ENCODE data around the gene LPCAT2.

Gene LPCAT2

DNA sequence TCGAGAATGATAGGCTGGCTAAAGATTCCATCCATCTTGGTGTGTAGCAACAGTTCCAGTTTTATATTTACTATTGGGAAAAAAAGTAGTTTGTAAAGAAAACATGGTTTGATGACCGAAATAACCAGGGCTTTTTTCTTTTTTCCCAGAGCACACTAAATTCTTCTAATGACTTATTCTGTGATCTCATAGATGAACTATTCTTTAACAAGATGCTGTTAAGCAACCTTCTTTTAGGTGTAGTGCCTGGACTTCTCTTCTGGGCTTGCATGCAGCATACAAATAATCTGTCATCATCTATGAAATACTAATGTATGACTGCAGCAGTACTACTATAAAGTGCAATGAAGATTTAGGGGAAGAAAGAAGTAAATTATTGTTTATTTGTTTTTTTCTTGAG, 46.6 kb downstream of the LPCAT2 start:
- DNase-seq (ENCODE audit: low spot score), result no peak

- no peak for DNase-seq (ENCODE audit: low spot score)
Observed at GRCh38 chr16:55557186-55557585, 48.3 kb downstream of the LPCAT2 start.

DNA sequence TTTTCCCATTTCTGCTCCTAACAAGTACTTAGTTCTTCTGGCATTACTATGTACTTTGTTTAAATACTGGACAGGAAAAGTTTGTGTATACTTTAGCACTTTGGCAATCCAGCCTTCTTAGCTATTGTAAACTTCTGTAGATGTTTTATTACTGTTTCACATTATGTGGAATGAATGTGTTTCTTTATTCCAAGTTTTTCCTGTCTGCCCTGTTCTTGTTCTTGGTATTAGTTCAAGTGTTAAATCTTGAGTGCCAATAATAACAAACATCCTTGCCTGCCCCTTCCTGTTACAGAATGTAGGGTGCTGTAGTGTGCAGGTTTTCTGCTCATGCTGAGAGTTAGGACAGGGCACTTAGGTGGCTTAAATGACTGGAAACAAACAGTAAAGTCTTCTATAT, 50.4 kb downstream of the LPCAT2 start:
- DNase-seq (ENCODE audit: low spot score), result no peak

GRCh38 chr16:55559933-55560516, 51.2 kb downstream of the LPCAT2 start:
- no peak for DNase-seq (ENCODE audit: low spot score)

GRCh38 chr16:55561319-55561848, 52.5 kb downstream of the LPCAT2 start:
- no peak for DNase-seq (ENCODE audit: low spot score)

GRCh38 chr16:55562936-55563335, 54.1 kb downstream of the LPCAT2 start:
- no peak for DNase-seq (ENCODE audit: low spot score)

GRCh38 chr16:55563797-55564196, 54.9 kb downstream of the LPCAT2 start:
- DNase-seq (ENCODE audit: low spot score), result no peak

GRCh38 chr16:55565086-55565485, 56.2 kb downstream of the LPCAT2 start:
- no peak for DNase-seq (ENCODE audit: low spot score)

DNA sequence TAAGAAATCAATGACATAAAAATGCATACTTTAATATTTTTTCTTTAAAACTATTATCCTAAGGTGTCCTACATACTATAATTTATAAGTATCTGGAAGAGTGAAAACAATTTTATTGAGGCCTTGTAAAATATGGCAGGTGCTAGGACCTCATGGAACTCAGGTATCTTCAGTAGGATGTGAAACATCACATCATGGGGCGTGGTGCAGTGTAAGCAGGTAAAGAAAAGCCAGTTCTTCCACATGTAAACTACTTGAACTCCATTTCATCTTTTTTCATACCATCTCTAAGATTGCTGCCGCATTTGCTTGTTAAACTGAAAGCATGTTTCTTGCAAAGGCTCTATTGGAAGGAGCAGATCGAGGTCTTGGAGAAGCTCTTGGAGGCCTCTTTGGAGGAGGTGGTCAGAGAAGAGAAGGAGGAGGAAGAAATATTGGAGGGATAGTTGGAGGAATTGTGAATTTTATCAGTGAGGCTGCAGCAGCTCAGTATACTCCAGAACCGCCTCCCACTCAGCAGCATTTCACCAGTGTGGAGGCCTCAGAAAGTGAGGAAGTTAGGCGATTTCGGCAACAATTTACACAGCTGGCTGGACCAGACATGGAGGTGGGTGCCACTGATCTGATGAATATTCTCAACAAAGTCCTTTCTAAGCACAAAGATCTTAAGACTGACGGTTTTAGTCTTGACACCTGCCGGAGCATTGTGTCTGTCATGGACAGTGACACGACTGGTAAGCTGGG, 57.7 kb downstream of the LPCAT2 start, which contains the start of gene CAPNS2:
TSS of gene CAPNS2 (plus strand) at position 253 of the 744 bp plus-strand sequence. CDS start at position 326, 73 bp downstream.
- no peak for DNase-seq (ENCODE audit: low spot score)

DNA sequence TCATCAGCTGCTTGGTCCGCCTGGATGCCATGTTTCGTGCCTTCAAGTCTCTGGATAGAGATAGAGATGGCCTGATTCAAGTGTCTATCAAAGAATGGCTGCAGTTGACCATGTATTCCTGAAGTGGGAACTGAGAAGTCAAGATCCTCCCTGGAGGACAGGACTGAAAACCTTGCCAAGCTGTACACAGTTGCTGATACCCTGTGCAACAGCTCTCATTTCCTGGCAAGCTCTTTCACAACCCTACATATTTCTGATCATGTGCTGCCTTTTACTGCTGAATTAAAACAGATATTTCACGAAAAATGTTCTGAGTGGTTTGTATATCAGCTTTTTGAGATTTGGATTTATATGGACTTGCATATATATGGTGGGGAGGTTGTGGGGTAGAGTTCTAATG, 58.5 kb downstream of the LPCAT2 start:
- DNase-seq (ENCODE audit: low spot score), result no peak

DNA sequence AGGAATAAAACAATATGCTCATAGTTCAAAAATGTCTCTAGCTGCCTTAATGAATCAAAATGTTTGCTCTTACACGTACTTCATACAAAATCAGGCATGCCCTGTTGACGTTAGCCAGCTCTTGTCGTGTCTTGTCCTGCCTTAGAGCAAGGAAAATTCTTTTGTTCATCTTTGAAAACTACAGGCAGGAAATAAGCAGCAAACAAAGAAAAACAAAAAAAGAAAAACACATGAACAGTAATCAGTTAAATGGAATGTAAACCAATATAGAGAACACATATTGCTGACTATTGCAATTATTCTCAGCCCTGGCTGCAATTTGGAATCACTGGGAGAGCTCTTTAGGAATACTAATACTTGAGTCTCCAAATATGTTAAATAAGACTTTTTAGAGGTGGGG, 59.3 kb downstream of the LPCAT2 start:
- DNase-seq (ENCODE audit: low spot score), result no peak

- DNase-seq (ENCODE audit: low spot score), result no peak
Observed at GRCh38 chr16:55569025-55569424, 60.2 kb downstream of the LPCAT2 start.

DNA sequence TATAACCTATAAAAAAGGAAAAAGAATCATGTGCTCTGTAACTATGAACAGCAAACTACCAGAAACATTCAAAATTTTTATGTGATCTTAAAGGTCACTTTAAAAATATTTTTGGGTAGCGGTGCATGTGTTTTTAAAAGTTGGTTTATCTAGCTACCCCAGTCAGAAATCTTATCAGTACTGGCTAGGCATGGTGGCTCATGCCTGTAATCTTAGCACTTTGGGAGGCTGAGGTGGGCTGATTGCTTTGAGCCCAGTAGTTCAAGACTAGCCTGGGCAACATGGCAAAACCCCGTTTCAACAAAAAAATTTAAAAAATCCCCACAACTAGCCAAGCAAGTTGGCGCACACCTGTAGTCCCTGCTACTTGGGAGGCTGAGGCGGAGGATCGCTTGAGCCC, 61.3 kb downstream of the LPCAT2 start:
- DNase-seq (ENCODE audit: low spot score), result no peak

DNA sequence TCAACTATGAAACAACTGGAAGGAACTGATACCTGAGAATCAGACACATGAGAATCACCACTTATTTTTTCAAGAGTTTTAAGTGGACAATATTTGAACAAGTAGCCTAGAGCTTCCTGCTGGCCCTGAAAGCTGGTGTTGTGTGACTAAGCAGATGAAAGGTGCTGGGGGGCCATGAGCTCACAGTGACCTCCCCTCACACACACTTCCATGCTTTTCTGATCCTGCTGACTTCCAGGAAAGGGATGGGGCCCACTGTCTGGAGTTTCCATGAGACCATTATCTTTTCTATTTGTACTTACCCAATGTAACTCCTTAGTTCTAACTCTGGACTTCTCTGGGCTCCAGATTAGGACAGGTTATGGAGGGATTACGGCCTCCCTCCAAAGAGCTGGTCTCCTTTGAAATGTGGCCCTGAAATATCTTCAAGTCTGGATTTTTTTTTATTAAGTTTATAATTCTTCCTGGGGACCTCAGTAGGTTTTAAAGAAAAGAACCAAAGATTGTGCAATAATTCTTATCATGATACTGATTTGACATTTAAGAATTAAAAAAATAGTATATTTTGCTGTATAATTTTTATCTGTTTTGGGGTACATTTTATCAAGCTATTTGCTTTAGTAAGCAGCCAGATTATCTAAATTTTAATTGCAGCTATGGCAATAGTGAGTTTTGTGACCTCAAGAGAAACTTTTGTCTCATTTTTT, 62.5 kb downstream of the LPCAT2 start:
- no peak for DNase-seq (ENCODE audit: low spot score)

DNA sequence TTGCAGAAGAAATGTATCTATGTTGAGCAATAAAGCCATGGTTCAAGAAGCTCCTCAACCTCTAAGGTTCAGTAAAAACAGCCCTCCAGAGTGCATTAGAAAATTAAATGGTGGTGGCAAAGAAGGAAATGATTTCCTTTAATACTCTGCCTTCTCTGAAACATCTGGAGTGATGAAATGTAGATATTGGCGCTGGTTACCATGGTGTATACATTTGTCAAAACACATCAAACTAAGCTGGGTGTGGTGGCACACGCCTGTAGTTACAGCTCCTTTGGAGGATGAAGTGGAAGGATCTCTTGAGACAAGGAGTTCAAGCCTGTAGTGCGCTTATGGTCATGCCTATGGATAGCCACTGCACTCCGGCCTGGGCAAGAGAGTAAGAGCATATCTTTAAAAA, 63.6 kb downstream of the LPCAT2 start:
- DNase-seq (ENCODE audit: low spot score), result no peak

GRCh38 chr16:55574811-55575210, 65.9 kb downstream of the LPCAT2 start:
- no peak for DNase-seq (ENCODE audit: low spot score)

GRCh38 chr16:55575496-55575895, 66.6 kb downstream of the LPCAT2 start:
- DNase-seq (ENCODE audit: low spot score), result no peak

- DNase-seq (ENCODE audit: low spot score), result no peak
Observed at GRCh38 chr16:55576384-55576783, 67.5 kb downstream of the LPCAT2 start.

DNA sequence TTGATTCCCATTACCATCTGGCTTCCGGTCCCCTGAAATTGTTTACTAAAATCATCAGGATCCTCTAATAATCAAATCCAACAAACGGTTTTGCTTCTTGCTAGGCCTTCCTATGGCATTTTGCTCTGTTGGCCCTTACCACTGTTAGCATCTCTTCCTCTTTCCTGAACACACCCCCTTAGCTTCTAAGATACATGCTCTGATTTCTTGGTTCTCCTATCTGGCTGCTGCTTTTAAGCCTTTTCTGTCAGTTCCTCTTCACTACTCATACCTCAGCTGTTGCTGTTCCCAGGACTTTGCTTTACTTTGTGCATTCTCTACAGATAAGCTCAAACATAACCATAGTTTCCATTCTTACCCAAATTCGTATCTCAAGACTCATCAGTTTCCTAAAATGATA, 69.0 kb downstream of the LPCAT2 start:
- no peak for DNase-seq (ENCODE audit: low spot score)

- DNase-seq (ENCODE audit: low spot score), result no peak
Observed at GRCh38 chr16:55585631-55586030, 76.8 kb downstream of the LPCAT2 start.

GRCh38 chr16:55588799-55589198, 79.9 kb downstream of the LPCAT2 start:
- DNase-seq (ENCODE audit: low spot score), result no peak

DNA sequence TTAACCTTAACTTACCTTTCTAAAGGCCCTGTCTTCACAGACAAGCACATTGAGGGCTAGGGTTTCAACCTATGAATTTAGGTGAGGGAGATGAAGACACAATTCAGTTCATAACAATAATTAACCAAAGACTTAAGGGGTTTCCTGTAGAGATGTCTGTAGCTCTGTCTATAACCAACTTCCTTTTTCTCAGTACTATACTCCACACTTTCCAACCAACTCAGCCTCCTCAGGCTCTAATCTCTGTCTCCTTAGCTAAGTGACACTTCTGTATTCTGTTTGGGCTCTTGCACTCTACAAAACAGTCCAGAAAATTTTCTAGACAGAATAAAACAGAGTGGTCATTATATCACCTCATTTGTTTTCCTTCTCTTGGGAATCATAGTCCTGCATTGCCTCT, 83.4 kb downstream of the LPCAT2 start:
- DNase-seq (ENCODE audit: low spot score), result no peak

GRCh38 chr16:55597928-55598327, 89.1 kb downstream of the LPCAT2 start:
- no peak for DNase-seq (ENCODE audit: low spot score)

All from hepatic stellate cell (primary cell).